Measurements from ENCODE around the gene SMAD6.

GRCh38 chr15:66719471-66719870 lies 17.4 kb downstream of the SMAD6 start:
- no peak for TF ChIP-seq CTCF (IDR thresholded peaks at IDR 0.05)
- no peak for TF ChIP-seq EP300 (IDR thresholded peaks at IDR 0.05)
